Naive B cell (primary cell): ENCODE measurements around the gene SLC2A2. TPM values are rescaled to one million over a fixed set of nuclear protein-coding genes. Genes with fewer than 3 reads are reported as not detected.

Experiments used
- ATAC-seq, 2 donors: fragments of 150-1000 bp; cut with Tn5 transposase; 2 replicates each; pipeline ENCODE4 v1.10.0; 2021; ENCODE audit warnings: low read depth in 2 of 2, mild to moderate bottlenecking in 2 of 2, moderate library complexity in 2 of 2
- DNase-seq: peaks from one replicate; pipeline ENCODE4 v3.0.0; 2022
- H3K27ac Mint-ChIP-seq, 6 donors: one replicate each; pipeline ENCODE4 v1.8.0; 2020 to 2022; ENCODE audit warnings: mild to moderate bottlenecking in 6 of 6, mixed read lengths in 6 of 6, moderate library complexity in 5 of 6, inconsistent platforms in 2 of 6
- H3K27me3 Mint-ChIP-seq, 3 donors: one replicate each; pipeline ENCODE4 v1.8.0; 2021 to 2022; ENCODE audit warnings: mixed read lengths in 3 of 3, mild to moderate bottlenecking in 1 of 3
- H3K36me3 Mint-ChIP-seq, 2 donors: one replicate each; pipeline ENCODE4 v1.8.0; 2020 to 2022; ENCODE audit warnings: mixed read lengths in 2 of 2, inconsistent platforms in 1 of 2, mild to moderate bottlenecking in 1 of 2
- H3K4me1 Mint-ChIP-seq, 3 donors: one replicate each; pipeline ENCODE4 v1.8.0; 2020 to 2022; ENCODE audit warnings: mixed read lengths in 3 of 3, inconsistent platforms in 1 of 3, mild to moderate bottlenecking in 1 of 3, moderate library complexity in 1 of 3
- H3K4me3 Mint-ChIP-seq, 8 donors: one replicate each; pipeline ENCODE4 v1.8.0; 2020 to 2022; ENCODE audit warnings: mild to moderate bottlenecking in 8 of 8, mixed read lengths in 8 of 8, moderate library complexity in 8 of 8, inconsistent platforms in 2 of 8
- H3K9me3 Mint-ChIP-seq, 7 donors: one replicate each; pipeline ENCODE4 v1.8.0; 2020 to 2022; ENCODE audit warnings: mixed read lengths in 7 of 7, mild to moderate bottlenecking in 5 of 7, inconsistent platforms in 2 of 7, moderate library complexity in 1 of 7
- polyA plus RNA-seq, 6 donors: library from polyadenylated mRNA; unstranded; fragments of 300-500 nt; fragmentation: Illumina TruSeq; gene quantifications; one replicate each; pipeline ENCODE4 v1.2.3, GENCODE V29; 2021; ENCODE audit warnings: low read depth in 6 of 6

Gene SLC2A2
- polyA plus RNA-seq: not detected

DNA sequence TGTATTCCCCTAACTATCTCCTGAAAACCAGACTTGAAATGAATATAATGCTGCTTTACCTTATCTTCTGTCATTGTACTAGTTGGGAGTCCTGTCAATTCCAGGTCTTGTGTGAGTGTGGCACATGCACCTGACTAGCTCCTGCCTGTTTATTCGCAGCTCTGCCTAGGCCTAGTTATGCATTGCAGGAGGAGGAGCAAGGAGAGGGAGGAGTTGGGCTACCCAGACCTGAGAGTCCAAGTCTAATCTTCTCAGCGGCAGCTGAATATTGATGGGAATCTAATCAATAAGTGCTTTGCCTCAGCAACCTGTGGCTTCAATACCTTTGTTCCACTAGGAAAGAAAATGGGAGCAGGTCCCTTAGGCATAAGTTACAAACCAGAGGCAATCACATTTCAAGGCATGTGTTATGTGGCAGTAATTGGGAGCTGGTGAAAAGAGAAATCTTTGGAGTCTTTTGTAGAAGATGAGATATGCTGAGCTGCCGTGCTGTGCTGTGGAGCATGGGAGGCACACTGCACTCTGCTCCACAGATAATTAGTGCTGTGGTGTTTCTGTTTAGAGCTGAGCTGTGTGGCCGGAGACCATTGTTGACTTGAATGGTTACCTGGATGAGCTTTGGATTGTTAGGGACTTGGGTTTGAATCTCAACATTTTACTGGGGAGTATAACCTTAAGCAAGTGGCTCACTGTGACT lies at the start of gene SLC2A2:
Gene SLC2A2 (minus strand): TSS at position 124 of the 697 bp plus-strand sequence. CDS start 50 bp downstream, at position 74.
- ATAC-seq (no peak), DNase-seq (no peak)
- H3K4me1 Mint-ChIP-seq: peaks cover 0 to 2% (median 0%) of the 10 kb centered on the region in 3 donors
- peaks cover 0 to 6% (median 0%) of the 10 kb centered on the region in 7 donors for H3K9me3 Mint-ChIP-seq
- no peak within 1 kb of the TSS for H3K4me3 Mint-ChIP-seq
- H3K27me3 Mint-ChIP-seq: peaks cover 14 to 25% (median 24%) of the 10 kb centered on the region in 3 donors
- H3K27ac Mint-ChIP-seq: no peak within 1 kb of the TSS
- no peaks in the 10 kb centered on the region for H3K36me3 Mint-ChIP-seq

GRCh38 chr3:171072432-171072831 lies 45.9 kb upstream of the SLC2A2 start:
- no peak overlapping the region for H3K4me3 Mint-ChIP-seq
- H3K4me1 Mint-ChIP-seq: no peaks in the 10 kb centered on the region
- H3K36me3 Mint-ChIP-seq: no peaks in the 10 kb centered on the region
- ATAC-seq (no peak), DNase-seq (no peak)
- no peaks in the 10 kb centered on the region for H3K9me3 Mint-ChIP-seq
- H3K27ac Mint-ChIP-seq: no peak overlapping the region
- H3K27me3 Mint-ChIP-seq: no peaks in the 10 kb centered on the region

DNA sequence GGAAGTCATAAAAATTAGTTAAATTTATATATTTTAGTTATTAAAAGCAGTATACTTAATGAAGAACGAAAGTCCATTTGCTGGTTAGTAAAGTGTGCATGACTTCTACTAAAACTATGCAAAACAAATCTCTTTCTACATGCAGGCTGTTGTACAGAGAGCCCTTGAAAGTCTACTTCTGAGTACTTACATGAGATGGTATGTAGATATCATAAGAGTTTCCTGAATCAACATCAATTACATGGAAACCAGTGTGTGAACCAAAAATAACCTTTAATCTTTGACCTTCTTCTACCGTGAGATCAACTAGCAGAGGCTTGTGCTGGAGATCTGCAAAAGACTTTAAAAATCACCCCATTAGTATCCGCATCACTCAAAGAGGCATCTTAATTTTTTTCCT lies 42.1 kb upstream of the SLC2A2 start:
- Mint-ChIP-seq H3K36me3 (no peaks in the 10 kb centered on the region), H3K4me1 (no peaks in the 10 kb centered on the region), H3K9me3 (no peaks in the 10 kb centered on the region), H3K27ac (no peak overlapping the region), H3K4me3 (no peak overlapping the region), H3K27me3 (no peaks in the 10 kb centered on the region)
- ATAC-seq (no peak), DNase-seq (no peak)

DNA sequence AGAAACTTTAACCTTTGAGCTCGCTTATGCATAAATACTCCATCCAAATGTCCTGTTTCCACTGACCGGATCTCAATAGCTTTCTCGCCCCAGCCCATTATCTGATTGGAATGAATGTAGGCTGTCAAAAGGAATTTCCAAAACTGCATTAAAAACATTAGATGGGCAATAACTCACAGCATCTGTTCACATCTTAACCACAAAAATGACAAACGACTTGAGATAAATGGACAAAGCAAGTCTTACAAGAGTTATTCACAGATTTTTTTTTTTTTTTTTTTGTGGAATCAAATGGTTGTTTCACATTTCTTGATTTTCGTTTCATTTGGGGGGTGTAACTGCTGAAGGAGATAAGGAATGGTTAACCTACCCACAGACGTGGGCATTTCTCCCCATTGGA lies 39.7 kb upstream of the SLC2A2 start:
- no peak overlapping the region for H3K27ac Mint-ChIP-seq
- H3K27me3 Mint-ChIP-seq: no peaks in the 10 kb centered on the region
- ATAC-seq: no peak
- no peak overlapping the region for H3K4me3 Mint-ChIP-seq
- H3K36me3 Mint-ChIP-seq: no peaks in the 10 kb centered on the region
- no peak for DNase-seq
- H3K4me1 Mint-ChIP-seq: no peaks in the 10 kb centered on the region
- H3K9me3 Mint-ChIP-seq: no peaks in the 10 kb centered on the region

DNA sequence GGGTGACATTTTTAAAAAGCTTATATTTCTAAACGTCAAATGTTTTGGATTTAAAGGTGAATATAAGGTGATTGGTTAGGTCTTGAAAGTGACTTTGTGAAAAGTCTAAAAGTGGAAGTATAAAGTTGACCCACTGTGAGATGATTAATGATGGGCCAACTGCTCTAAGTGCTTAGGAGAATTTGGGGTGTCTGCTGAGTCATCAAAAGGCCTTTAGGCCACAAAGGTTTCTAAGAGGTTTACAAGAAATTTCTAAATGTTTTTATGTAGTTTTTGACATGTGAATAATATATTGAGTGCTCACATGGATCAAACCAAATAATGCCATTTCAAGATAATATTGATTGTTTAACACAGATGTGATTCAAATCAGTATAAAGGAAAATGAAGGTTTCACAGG lies 39.2 kb upstream of the SLC2A2 start:
- Mint-ChIP-seq H3K27ac (no peak overlapping the region), H3K9me3 (no peaks in the 10 kb centered on the region), H3K27me3 (no peaks in the 10 kb centered on the region), H3K36me3 (no peaks in the 10 kb centered on the region), H3K4me3 (no peak overlapping the region), H3K4me1 (no peaks in the 10 kb centered on the region)
- DNase-seq: no peak
- no peak for ATAC-seq

- no peak for DNase-seq
- ATAC-seq: no peak
- H3K27ac Mint-ChIP-seq: no peak overlapping the region
- no peak overlapping the region for H3K4me3 Mint-ChIP-seq
- H3K9me3 Mint-ChIP-seq: no peaks in the 10 kb centered on the region
- no peaks in the 10 kb centered on the region for H3K36me3 Mint-ChIP-seq
- no peaks in the 10 kb centered on the region for H3K27me3 Mint-ChIP-seq
- no peaks in the 10 kb centered on the region for H3K4me1 Mint-ChIP-seq
These were observed 37.9 kb upstream of the SLC2A2 start for GRCh38 chr3:171064461-171064860.

GRCh38 chr3:171061749-171062148 lies 35.2 kb upstream of the SLC2A2 start:
- no peak overlapping the region for H3K27ac Mint-ChIP-seq
- DNase-seq (no peak), ATAC-seq (no peak)
- H3K4me1 Mint-ChIP-seq: no peaks in the 10 kb centered on the region
- H3K9me3 Mint-ChIP-seq: no peaks in the 10 kb centered on the region
- H3K4me3 Mint-ChIP-seq: no peak overlapping the region
- no peaks in the 10 kb centered on the region for H3K36me3 Mint-ChIP-seq
- H3K27me3 Mint-ChIP-seq: no peaks in the 10 kb centered on the region

- no peak for ATAC-seq
- Mint-ChIP-seq H3K9me3 (no peaks in the 10 kb centered on the region), H3K4me3 (no peak overlapping the region), H3K27me3 (no peaks in the 10 kb centered on the region), H3K27ac (no peak overlapping the region), H3K36me3 (no peaks in the 10 kb centered on the region), H3K4me1 (no peaks in the 10 kb centered on the region)
- DNase-seq: no peak
These were observed 33.5 kb upstream of the SLC2A2 start for GRCh38 chr3:171059978-171060377.

DNA sequence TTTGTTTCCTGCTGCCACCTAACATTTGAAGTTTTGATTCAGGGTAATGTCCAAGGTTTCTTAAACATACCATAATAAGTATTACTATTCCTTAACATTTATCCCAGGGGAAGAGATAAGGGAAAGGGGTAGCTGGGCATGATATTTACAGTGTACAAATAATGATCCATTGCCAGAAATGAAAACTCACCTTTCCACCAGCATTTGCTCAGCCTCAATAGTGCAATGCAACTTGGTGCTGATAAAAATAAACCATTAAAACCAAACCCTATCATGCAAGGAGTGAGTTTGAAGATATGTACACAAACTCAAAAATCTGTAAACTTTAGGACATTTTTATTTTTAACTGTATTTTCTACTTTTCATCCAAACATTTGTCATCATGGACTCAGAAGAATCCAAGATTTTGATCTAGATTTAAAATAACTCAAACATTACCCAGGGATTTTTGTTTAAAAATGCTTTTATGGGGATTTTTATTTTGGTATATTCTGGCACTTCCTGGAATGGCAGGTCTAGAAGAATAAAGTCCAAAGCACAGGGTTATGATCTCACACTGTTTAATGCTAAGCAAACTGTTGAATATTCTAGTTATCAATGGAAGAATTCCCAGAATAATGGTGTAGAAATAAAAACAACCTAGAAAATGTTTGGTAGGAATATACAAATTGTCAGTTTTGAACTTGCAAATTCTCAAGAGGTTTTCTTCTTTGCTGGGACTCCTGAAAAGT lies 32.5 kb upstream of the SLC2A2 start:
- DNase-seq: no peak
- no peaks in the 10 kb centered on the region for H3K9me3 Mint-ChIP-seq
- no peaks in the 10 kb centered on the region for H3K27me3 Mint-ChIP-seq
- H3K4me3 Mint-ChIP-seq: no peak overlapping the region
- H3K27ac Mint-ChIP-seq: no peak overlapping the region
- no peak for ATAC-seq
- H3K36me3 Mint-ChIP-seq: no peaks in the 10 kb centered on the region
- H3K4me1 Mint-ChIP-seq: no peaks in the 10 kb centered on the region

DNA sequence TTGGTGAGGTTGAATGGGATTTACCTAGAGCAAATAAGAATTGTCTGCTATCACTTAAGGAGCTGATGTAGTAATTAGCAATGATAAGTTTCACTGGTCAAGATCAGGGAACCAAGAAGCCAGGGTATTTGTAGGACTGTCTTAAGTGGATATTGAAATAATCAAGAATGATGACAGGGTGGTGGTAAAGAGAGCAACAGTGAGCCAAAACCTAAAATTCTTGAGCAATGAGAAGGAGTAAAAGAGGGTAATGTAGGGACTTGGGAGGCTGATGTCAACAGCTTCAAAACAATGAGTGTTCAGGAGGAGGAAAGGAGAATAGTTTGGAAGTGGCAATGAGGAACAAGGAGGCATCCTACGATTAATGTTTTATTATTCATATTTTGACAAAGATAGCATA lies 31.5 kb upstream of the SLC2A2 start:
- no peak overlapping the region for H3K4me3 Mint-ChIP-seq
- H3K27me3 Mint-ChIP-seq: no peaks in the 10 kb centered on the region
- DNase-seq: no peak
- peaks cover 0 to 2% (median 0%) of the 10 kb centered on the region in 7 donors for H3K9me3 Mint-ChIP-seq
- ATAC-seq: no peak
- H3K36me3 Mint-ChIP-seq: no peaks in the 10 kb centered on the region
- no peaks in the 10 kb centered on the region for H3K4me1 Mint-ChIP-seq
- no peak overlapping the region for H3K27ac Mint-ChIP-seq

GRCh38 chr3:171057072-171057471 lies 30.6 kb upstream of the SLC2A2 start:
- Mint-ChIP-seq H3K9me3 (peaks cover 0 to 2% (median 0%) of the 10 kb centered on the region in 7 donors), H3K36me3 (no peaks in the 10 kb centered on the region), H3K4me1 (no peaks in the 10 kb centered on the region), H3K4me3 (no peak overlapping the region), H3K27ac (no peak overlapping the region), H3K27me3 (no peaks in the 10 kb centered on the region)
- DNase-seq: no peak
- no peak for ATAC-seq

- H3K27me3 Mint-ChIP-seq: no peaks in the 10 kb centered on the region
- H3K27ac Mint-ChIP-seq: no peak overlapping the region
- peaks cover 0 to 2% (median 0%) of the 10 kb centered on the region in 7 donors for H3K9me3 Mint-ChIP-seq
- DNase-seq (no peak), ATAC-seq (no peak)
- H3K4me1 Mint-ChIP-seq: no peaks in the 10 kb centered on the region
- H3K4me3 Mint-ChIP-seq: no peak overlapping the region
- no peaks in the 10 kb centered on the region for H3K36me3 Mint-ChIP-seq
These were observed 30.0 kb upstream of the SLC2A2 start for GRCh38 chr3:171056528-171056927.

DNA sequence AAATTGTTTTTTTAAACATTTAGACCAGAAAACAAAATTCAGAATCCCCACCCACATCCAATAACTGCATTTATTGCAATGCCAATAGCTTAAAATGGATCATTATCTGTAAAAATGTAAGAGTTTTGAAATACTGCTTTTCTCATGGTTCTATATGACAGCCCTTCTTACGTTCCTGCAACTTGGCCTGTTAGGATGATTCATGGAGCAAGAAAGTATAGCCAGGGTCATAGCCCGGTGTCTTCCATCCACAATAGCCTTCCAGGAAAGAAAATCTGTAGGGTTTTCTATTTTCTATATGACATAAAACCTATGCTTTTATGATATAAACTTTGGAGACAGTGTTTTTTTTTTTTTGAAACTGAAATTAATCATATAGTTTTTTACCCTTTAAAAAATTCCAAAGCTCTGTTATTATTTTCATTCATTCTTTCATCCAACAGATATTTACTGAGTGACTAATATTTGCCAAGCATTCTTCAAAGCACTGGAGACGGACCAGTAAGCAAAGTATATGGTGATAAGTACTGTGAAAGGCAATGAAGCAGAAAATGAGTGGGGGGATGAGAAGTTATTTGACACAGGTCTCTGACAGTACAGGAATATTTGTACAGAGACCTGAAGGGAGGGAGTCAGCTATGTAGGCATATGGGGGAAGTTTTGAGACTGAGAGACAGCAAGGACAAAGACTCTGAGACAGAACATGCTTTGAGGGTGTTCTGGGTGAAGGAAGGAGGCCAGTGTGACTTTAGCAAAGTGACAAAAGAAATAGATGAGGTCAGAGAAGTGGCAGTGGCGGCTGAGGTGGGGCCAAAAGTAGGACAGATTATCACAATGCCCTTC lies 29.0 kb upstream of the SLC2A2 start:
- no peaks in the 10 kb centered on the region for H3K27me3 Mint-ChIP-seq
- no peak overlapping the region for H3K27ac Mint-ChIP-seq
- H3K36me3 Mint-ChIP-seq: no peaks in the 10 kb centered on the region
- no peak overlapping the region for H3K4me3 Mint-ChIP-seq
- DNase-seq (no peak), ATAC-seq (no peak)
- no peaks in the 10 kb centered on the region for H3K4me1 Mint-ChIP-seq
- peaks cover 0 to 2% (median 0%) of the 10 kb centered on the region in 7 donors for H3K9me3 Mint-ChIP-seq

GRCh38 chr3:171054921-171055320 lies 28.4 kb upstream of the SLC2A2 start:
- peaks cover 0 to 2% (median 0%) of the 10 kb centered on the region in 7 donors for H3K9me3 Mint-ChIP-seq
- ATAC-seq (no peak), DNase-seq (no peak)
- no peak overlapping the region for H3K4me3 Mint-ChIP-seq
- H3K27ac Mint-ChIP-seq: no peak overlapping the region
- no peaks in the 10 kb centered on the region for H3K27me3 Mint-ChIP-seq
- H3K4me1 Mint-ChIP-seq: no peaks in the 10 kb centered on the region
- no peaks in the 10 kb centered on the region for H3K36me3 Mint-ChIP-seq
